ENCODE measurements around the gene AMN1. TPM values are rescaled to one million over a fixed set of nuclear protein-coding genes. Genes with fewer than 3 reads are reported as not detected.

The AMN1 gene
- total RNA-seq, 5 donors from 2014 or later (not counting 1 experiment from before 2014, with no cell fraction given) = 8.4 to 13.6 (median 12.2) TPM

DNA sequence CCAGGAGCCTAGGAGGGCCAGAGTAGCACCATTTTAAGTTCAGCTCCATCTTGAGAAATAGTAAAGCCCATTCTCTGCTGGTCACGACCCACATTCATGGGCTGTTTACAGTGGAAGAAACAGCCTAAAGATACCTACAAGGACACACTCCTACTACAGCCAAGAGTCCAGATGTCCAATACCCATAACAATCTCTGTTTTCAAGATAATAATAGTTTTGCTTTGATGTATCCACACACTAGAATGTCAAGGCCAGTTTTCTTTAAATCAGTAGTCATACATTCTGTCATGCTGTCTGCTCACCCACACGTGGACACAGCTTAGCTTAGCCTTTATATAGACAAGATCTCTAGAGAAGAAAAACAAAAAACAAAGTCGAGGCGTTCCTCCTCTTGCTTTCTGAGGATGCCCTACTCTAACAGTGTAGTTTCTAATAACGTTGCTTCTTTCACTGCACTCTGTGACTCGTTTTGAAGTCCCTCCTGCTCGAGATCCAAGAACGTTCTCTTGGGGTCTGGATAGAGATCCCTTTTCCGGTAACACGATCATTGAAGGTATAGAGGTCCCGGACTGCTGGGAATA lies 87.2 kb downstream of the AMN1 start:
- Mint-ChIP-seq H3K4me1 (peaks cover 1 to 3% (median 2%) of the 10 kb centered on the region in 3 donors), H3K4me3 (no peak overlapping the region), H3K27ac (no peak overlapping the region), H3K27me3 (no peaks in the 10 kb centered on the region), H3K36me3 (no peaks in the 10 kb centered on the region), H3K9me3 (no peaks in the 10 kb centered on the region)
- H3K4me3 ChIP-seq (ENCODE audit: control insufficient read depth in 1 of 2, extremely low read depth in 1 of 2, low read length in 1 of 2) = no peak overlapping the region
- ChIA-PET CTCF (interaction anchor here in 1 of 2 donors (1.3 kb wide), 1 partner anchor 11 kb away, joined by 3 read pairs; no protein-coding TSS in a partner anchor), POLR2A (no interaction called here)
- no peaks in the 10 kb centered on the region for H3K9me3 ChIP-seq
- no peak for ATAC-seq (replicated peaks in 1 of 4)
- peaks cover 0 to 2% of the 10 kb centered on the region in 2 experiments for H3K27me3 ChIP-seq (replicated peaks in 1 of 2; ENCODE audit: control insufficient read depth in 2 of 2, extremely low read depth in 1 of 2, insufficient read depth in 2 of 2, low read length in 1 of 2)
- H3K27ac ChIP-seq (ENCODE audit: low read length) = no peak overlapping the region
- no peak for DNase-seq
- no peaks in the 10 kb centered on the region for H3K4me1 ChIP-seq (ENCODE audit: control insufficient read depth in 1 of 2, extremely low read depth in 1 of 2, insufficient read depth in 2 of 2, low read length in 2 of 2)
- no peaks in the 10 kb centered on the region for H3K36me3 ChIP-seq (ENCODE audit: control insufficient read depth in 2 of 2, extremely low read depth in 1 of 2, insufficient read depth in 1 of 2, low read length in 1 of 2)
- no CpG with 5 or more reads among the region's 11 CpGs for WGBS (ENCODE audit: insufficient coverage)

DNA sequence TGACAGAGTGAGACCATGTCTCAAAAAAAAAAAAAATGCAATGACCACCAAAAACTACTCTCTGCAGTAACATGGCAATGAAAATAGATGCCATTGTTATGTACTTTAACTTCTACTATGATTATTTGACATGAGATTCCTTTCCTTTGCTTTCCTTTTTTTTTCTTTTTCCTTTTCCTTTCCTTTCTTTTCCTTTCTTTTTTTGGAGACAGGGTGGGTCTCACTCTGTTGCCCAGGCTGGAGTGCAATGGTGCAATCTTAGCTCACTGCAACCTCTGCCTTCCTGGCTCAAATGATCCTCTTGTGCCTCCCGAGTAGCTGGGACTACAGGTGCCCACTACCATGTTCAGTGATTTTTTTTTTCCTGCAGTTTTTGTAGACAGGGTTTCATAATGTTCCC lies 94.2 kb downstream of the AMN1 start:
- Histone ChIP-seq H3K27ac (ENCODE audit: low read length) (no peak overlapping the region), H3K36me3 (ENCODE audit: control insufficient read depth in 2 of 2, extremely low read depth in 1 of 2, insufficient read depth in 1 of 2, low read length in 1 of 2) (no peaks in the 10 kb centered on the region), H3K4me1 (ENCODE audit: control insufficient read depth in 1 of 2, extremely low read depth in 1 of 2, insufficient read depth in 2 of 2, low read length in 2 of 2) (no peaks in the 10 kb centered on the region), H3K9me3 (no peaks in the 10 kb centered on the region), H3K27me3 (replicated peaks in 1 of 2; ENCODE audit: control insufficient read depth in 2 of 2, extremely low read depth in 1 of 2, insufficient read depth in 2 of 2, low read length in 1 of 2) (no peaks in the 10 kb centered on the region), H3K4me3 (ENCODE audit: control insufficient read depth in 1 of 2, extremely low read depth in 1 of 2, low read length in 1 of 2) (no peak overlapping the region)
- POLR2A ChIA-PET = no interaction called here
- H3K4me3 Mint-ChIP-seq = no peak overlapping the region
- CTCF ChIA-PET = interaction anchor here in 1 of 2 donors (0.7 to 0.9 kb wide), 4 partner anchors 18 to 846 kb away, joined by 3 to 4 read pairs (median 3); no protein-coding TSS in a partner anchor
- H3K27me3 Mint-ChIP-seq = no peaks in the 10 kb centered on the region
- no peak for DNase-seq
- H3K9me3 Mint-ChIP-seq = no peaks in the 10 kb centered on the region
- H3K36me3 Mint-ChIP-seq = no peaks in the 10 kb centered on the region
- no peak overlapping the region for H3K27ac Mint-ChIP-seq
- WGBS (ENCODE audit: insufficient coverage) = 80% methylated on average over 1 of the region's 1 CpG
- no peak for ATAC-seq (replicated peaks in 1 of 4)
- H3K4me1 Mint-ChIP-seq = peaks cover 5 to 10% (median 7%) of the 10 kb centered on the region in 3 donors

DNA sequence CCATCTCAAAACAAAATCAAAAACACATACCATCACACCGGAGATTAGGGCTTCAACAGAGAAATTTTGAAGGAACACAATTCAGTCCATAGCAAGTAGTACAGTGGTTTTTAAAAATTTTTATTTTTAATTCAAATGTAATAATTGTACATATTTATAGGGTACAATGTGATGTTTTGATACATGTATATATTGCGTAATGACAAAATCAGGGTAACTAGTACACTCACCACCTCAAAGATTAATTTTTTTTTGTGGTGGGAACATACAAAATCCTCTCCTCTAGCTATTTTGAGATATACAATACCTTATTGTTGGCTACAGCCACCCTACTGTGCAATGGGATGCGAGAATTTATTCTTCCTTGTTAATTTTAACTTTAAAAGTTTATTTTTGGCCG lies 95.4 kb downstream of the AMN1 start:
- no peak overlapping the region for H3K27ac Mint-ChIP-seq
- no peak overlapping the region for H3K4me3 ChIP-seq (ENCODE audit: control insufficient read depth in 1 of 2, extremely low read depth in 1 of 2, low read length in 1 of 2)
- POLR2A ChIA-PET = no interaction called here
- H3K27ac ChIP-seq (ENCODE audit: low read length) = no peak overlapping the region
- no peaks in the 10 kb centered on the region for H3K9me3 ChIP-seq
- no peaks in the 10 kb centered on the region for H3K27me3 ChIP-seq (replicated peaks in 1 of 2; ENCODE audit: control insufficient read depth in 2 of 2, extremely low read depth in 1 of 2, insufficient read depth in 2 of 2, low read length in 1 of 2)
- H3K36me3 Mint-ChIP-seq = no peaks in the 10 kb centered on the region
- no peaks in the 10 kb centered on the region for H3K36me3 ChIP-seq (ENCODE audit: control insufficient read depth in 2 of 2, extremely low read depth in 1 of 2, insufficient read depth in 1 of 2, low read length in 1 of 2)
- H3K4me1 ChIP-seq (ENCODE audit: control insufficient read depth in 1 of 2, extremely low read depth in 1 of 2, insufficient read depth in 2 of 2, low read length in 2 of 2) = no peaks in the 10 kb centered on the region
- DNase-seq = no peak
- no peak overlapping the region for H3K4me3 Mint-ChIP-seq
- no CpG with 5 or more reads among the region's 4 CpGs for WGBS (ENCODE audit: insufficient coverage)
- peaks cover 5 to 10% (median 7%) of the 10 kb centered on the region in 3 donors for H3K4me1 Mint-ChIP-seq
- H3K27me3 Mint-ChIP-seq = peaks cover 0 to 3% of the 10 kb centered on the region in 2 donors
- CTCF ChIA-PET = interaction anchor here in 1 of 2 donors (0.8 kb wide), 1 partner anchor 13 kb away, joined by 4 read pairs; no protein-coding TSS in a partner anchor
- H3K9me3 Mint-ChIP-seq = no peaks in the 10 kb centered on the region
- no peak for ATAC-seq (replicated peaks in 1 of 4)

DNA sequence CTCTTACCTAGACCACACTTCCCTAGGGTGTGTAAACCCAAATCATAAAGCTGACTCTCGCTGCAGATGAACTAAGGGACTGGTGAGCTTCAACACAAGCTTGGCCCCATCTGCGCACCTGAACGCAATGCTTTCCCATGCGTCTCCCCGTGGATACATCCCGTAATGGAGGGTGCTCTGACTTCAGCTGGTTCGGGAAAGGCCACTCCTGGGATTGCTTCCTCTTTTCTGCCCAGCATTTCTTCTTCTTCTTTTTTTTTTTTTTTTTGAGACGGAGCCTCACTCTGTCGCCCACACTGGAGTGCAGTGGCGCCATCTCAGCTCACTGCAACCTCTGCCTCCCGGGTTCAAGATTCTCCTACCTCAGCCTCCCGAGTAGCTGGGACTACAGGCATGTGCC lies 97.0 kb downstream of the AMN1 start:
- H3K36me3 ChIP-seq (ENCODE audit: control insufficient read depth in 2 of 2, extremely low read depth in 1 of 2, insufficient read depth in 1 of 2, low read length in 1 of 2) = no peaks in the 10 kb centered on the region
- no peaks in the 10 kb centered on the region for H3K36me3 Mint-ChIP-seq
- H3K27me3 Mint-ChIP-seq = peaks cover 0 to 3% of the 10 kb centered on the region in 2 donors
- DNase-seq (no peak), ATAC-seq (replicated peaks in 1 of 4) (no peak)
- no peaks in the 10 kb centered on the region for H3K9me3 ChIP-seq
- no peak overlapping the region for H3K4me3 ChIP-seq (ENCODE audit: control insufficient read depth in 1 of 2, extremely low read depth in 1 of 2, low read length in 1 of 2)
- CTCF ChIA-PET = interaction anchor here (0.6 to 1.1 kb wide), 3 partner anchors 19 to 229 kb away, joined by 3 read pairs; no protein-coding TSS in a partner anchor
- WGBS (ENCODE audit: insufficient coverage) = 75% methylated on average over 7 of the region's 12 CpGs
- H3K27ac Mint-ChIP-seq = no peak overlapping the region
- H3K4me1 Mint-ChIP-seq = peaks cover 5 to 8% (median 7%) of the 10 kb centered on the region in 3 donors
- no peaks in the 10 kb centered on the region for H3K9me3 Mint-ChIP-seq
- H3K4me3 Mint-ChIP-seq = no peak overlapping the region
- no peak overlapping the region for H3K27ac ChIP-seq (ENCODE audit: low read length)
- no peaks in the 10 kb centered on the region for H3K4me1 ChIP-seq (ENCODE audit: control insufficient read depth in 1 of 2, extremely low read depth in 1 of 2, insufficient read depth in 2 of 2, low read length in 2 of 2)
- POLR2A ChIA-PET = interaction anchor here in 1 of 2 donors (0.6 kb wide), 1 partner anchor 241 kb away, joined by 4 read pairs; no protein-coding TSS in a partner anchor
- peaks cover 0 to 2% of the 10 kb centered on the region in 2 experiments for H3K27me3 ChIP-seq (replicated peaks in 1 of 2; ENCODE audit: control insufficient read depth in 2 of 2, extremely low read depth in 1 of 2, insufficient read depth in 2 of 2, low read length in 1 of 2)

DNA sequence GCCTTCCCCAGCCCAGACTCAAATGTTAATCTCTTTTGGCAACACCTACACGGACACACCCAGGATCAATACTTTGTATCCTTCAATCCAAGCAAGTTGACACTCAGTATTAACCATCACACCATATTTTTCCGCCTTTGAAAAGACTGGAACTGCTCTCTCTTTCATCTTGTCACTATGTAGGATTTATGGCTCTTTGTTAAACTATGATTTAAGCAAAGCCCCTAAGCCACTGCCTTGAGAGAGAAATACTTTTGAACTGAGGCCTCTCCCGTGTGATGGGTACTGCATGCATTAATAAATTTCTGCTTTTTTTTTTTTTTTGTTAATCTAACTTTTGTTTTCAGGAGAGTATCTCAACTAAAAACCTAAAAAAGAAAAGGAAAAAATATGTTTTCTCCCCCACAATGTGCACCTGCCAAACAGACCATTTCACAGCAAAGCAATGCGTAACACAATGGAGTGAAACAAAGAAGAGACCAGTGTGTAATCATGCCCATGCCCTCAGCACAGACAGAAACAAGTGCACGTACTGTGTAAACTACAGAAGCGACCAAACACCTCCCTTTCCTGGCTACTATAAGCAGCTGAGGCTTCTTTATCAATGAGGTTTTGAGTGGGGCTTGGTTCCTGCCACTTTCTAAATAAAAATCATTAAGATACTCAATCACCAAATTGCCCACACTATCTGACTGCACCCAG lies 97.6 kb downstream of the AMN1 start:
- POLR2A ChIA-PET = interaction anchor here in 1 of 2 donors (0.6 kb wide), 1 partner anchor 241 kb away, joined by 4 read pairs; no protein-coding TSS in a partner anchor
- ATAC-seq (replicated peaks in 1 of 4) = no peak
- no peak overlapping the region for H3K4me3 Mint-ChIP-seq
- Histone ChIP-seq H3K9me3 (no peaks in the 10 kb centered on the region), H3K36me3 (ENCODE audit: control insufficient read depth in 2 of 2, extremely low read depth in 1 of 2, insufficient read depth in 1 of 2, low read length in 1 of 2) (no peaks in the 10 kb centered on the region), H3K4me3 (ENCODE audit: control insufficient read depth in 1 of 2, extremely low read depth in 1 of 2, low read length in 1 of 2) (no peak overlapping the region), H3K27ac (ENCODE audit: low read length) (no peak overlapping the region), H3K27me3 (replicated peaks in 1 of 2; ENCODE audit: control insufficient read depth in 2 of 2, extremely low read depth in 1 of 2, insufficient read depth in 2 of 2, low read length in 1 of 2) (peaks cover 0 to 2% of the 10 kb centered on the region in 2 experiments), H3K4me1 (ENCODE audit: control insufficient read depth in 1 of 2, extremely low read depth in 1 of 2, insufficient read depth in 2 of 2, low read length in 2 of 2) (no peaks in the 10 kb centered on the region)
- peaks cover 0 to 3% of the 10 kb centered on the region in 2 donors for H3K27me3 Mint-ChIP-seq
- DNase-seq = no peak
- no CpG with 5 or more reads among the region's 6 CpGs for WGBS (ENCODE audit: insufficient coverage)
- H3K36me3 Mint-ChIP-seq = no peaks in the 10 kb centered on the region
- CTCF ChIA-PET = interaction anchor here (0.6 to 1.0 kb wide), 2 partner anchors 221 to 228 kb away, joined by 3 read pairs; no protein-coding TSS in a partner anchor
- no peak overlapping the region for H3K27ac Mint-ChIP-seq
- no peaks in the 10 kb centered on the region for H3K9me3 Mint-ChIP-seq
- peaks cover 1 to 2% (median 2%) of the 10 kb centered on the region in 3 donors for H3K4me1 Mint-ChIP-seq

DNA sequence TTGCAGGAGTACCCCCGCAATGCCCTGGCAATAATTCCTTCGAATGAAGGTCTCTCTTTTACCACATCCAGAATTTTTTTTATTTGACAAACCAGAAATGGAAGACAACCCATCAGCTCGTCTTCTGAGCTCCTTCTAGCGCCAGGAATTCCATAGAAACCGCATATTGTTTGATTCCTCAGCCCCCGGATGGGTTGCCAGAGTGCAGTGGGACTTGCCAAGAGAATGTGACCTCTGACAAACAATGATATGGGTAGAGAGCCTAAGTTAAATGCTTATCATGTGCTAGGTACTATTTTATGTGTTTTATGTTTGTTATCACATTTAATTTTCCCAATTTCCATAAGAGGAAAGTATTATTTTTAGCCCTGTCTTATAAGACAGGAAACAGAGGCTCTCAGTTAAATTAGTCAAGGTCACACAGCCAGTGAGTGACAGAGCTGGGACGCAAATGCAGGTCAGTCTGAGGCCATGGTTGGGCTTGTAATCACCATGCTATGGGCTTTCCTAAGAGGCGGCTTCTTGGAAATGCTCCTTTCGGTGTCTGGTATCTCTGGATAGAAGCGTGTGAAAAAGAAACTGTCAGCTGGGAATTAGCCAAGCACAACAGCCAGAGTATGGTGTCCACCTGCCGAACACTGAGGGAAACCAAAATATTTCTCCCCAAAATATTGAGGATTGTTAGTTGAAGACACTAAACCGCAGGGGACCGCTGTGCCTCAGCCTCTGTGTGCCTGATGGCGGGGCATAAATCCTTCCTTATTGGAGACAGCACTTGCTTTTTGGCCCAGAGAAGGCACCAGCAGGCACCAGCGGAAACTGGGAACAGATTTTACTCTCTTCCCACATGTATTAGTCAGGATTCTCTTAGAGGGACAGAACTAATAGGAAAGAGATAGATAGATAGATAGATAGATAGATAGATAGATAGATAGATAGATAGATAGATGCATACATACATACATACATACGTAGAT lies 98.8 kb downstream of the AMN1 start:
- ChIA-PET POLR2A (interaction anchor here in 1 of 2 donors (0.7 kb wide), 1 partner anchor 27 kb away, joined by 3 read pairs; no protein-coding TSS in a partner anchor), CTCF (no interaction called here)
- Mint-ChIP-seq H3K27ac (no peak overlapping the region), H3K36me3 (no peaks in the 10 kb centered on the region), H3K9me3 (no peaks in the 10 kb centered on the region), H3K27me3 (peaks cover 0 to 3% of the 10 kb centered on the region in 2 donors), H3K4me3 (no peak overlapping the region), H3K4me1 (no peaks in the 10 kb centered on the region)
- ATAC-seq (replicated peaks in 1 of 4) (no peak), DNase-seq (no peak)
- H3K27ac ChIP-seq (ENCODE audit: low read length) = no peak overlapping the region
- 77% methylated on average over 8 of the region's 16 CpGs for WGBS (ENCODE audit: insufficient coverage)
- H3K4me3 ChIP-seq (ENCODE audit: control insufficient read depth in 1 of 2, extremely low read depth in 1 of 2, low read length in 1 of 2) = no peak overlapping the region
- H3K4me1 ChIP-seq (ENCODE audit: control insufficient read depth in 1 of 2, extremely low read depth in 1 of 2, insufficient read depth in 2 of 2, low read length in 2 of 2) = no peaks in the 10 kb centered on the region
- no peaks in the 10 kb centered on the region for H3K9me3 ChIP-seq
- peaks cover 0 to 2% of the 10 kb centered on the region in 2 experiments for H3K27me3 ChIP-seq (replicated peaks in 1 of 2; ENCODE audit: control insufficient read depth in 2 of 2, extremely low read depth in 1 of 2, insufficient read depth in 2 of 2, low read length in 1 of 2)
- no peaks in the 10 kb centered on the region for H3K36me3 ChIP-seq (ENCODE audit: control insufficient read depth in 2 of 2, extremely low read depth in 1 of 2, insufficient read depth in 1 of 2, low read length in 1 of 2)
